Posterior vena cava (tissue), 2 donors: ENCODE results near the gene VAPA. TPM values are rescaled to one million over a fixed set of nuclear protein-coding genes. Genes with fewer than 3 reads are reported as not detected.

Experiments
- DNase-seq: peaks from one replicate; pipeline ENCODE4 v3.0.0-alpha.2; 2020; ENCODE audit warnings: low spot score
- intact Hi-C, 2 donors: fragments of 100-400 bp; cut with DNase I; formaldehyde crosslinking; loops; one replicate each; pipeline versions ENCODE4 v1.14.1 to v1.14.2; 2022 to 2023
- total RNA-seq, 2 donors: library from RNA; stranded (reverse); fragmentation: NEBNext Ultra II Directional; extraction: Animal tissue kit (Norgen Biotek cat#: 25700); gene quantifications; one replicate each; pipeline ENCODE4 v1.2.1, GENCODE V29; 2021
- donor health status: DM: yes; HTN: yes; CAD: no.
- donor health status: DM: yes; HTN: yes; CAD: no.

The VAPA gene
- total RNA-seq, 2 donors from 2014 or later: 172 to 203 TPM

DNA sequence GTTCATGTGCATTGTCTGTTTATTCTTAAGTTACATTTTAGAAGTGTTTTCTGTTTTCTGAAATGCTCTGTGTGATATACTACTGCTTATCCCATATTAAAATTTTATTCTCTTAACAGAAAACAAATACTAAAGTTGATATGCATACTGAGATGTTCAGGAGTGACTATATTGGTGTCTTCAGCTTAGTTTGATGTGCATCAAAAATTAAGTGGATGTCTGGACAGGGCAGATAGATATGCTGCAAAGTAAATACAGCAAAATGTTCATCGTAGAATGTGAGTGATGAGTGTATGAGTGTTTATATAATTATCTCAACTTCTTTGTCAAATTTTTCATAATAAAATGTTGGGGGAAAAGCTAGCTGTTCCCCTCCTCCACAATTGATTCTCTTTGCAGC is 13.2 kb downstream of the VAPA start:
- intact Hi-C loops: loop anchor here in 1 of 2 donors (10.0 kb wide), 1 partner anchor 102 kb away; no protein-coding TSS in a partner anchor
- DNase-seq: no peak

DNA sequence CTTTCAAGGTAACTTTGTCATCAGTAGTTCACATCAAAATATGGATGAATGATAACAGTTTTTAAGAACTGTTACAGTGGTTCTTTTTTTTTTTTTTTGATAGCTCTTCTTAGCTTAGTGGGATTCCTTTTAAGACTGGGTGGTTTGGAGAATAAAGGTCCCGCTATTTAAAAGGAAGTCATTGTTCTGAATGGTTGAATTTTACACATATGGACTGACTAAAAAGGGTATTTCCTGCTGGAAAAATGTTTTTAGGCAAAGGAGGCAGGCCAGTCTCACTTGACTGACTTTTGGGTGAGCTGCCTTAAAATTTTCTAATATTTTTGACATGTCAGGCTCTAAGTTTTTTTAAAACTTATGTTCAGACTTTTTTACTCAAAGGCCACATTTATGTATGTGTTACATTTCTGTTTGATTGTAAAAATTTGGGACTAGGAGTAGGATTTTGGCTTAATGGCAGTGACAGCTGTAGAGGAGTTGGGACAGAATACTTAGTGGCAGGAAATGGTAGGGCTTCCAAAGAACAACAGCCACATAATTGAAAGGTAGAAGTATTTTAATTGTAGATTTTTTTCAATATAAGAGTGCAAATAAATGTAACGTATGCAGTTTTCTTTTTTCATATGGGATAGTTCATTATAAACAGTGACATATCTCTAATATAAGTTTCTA is 13.7 kb downstream of the VAPA start:
- DNase-seq: no peak
- intact Hi-C loops: loop anchor here in 1 of 2 donors (10.0 kb wide), 1 partner anchor 103 kb away; no protein-coding TSS in a partner anchor

DNA sequence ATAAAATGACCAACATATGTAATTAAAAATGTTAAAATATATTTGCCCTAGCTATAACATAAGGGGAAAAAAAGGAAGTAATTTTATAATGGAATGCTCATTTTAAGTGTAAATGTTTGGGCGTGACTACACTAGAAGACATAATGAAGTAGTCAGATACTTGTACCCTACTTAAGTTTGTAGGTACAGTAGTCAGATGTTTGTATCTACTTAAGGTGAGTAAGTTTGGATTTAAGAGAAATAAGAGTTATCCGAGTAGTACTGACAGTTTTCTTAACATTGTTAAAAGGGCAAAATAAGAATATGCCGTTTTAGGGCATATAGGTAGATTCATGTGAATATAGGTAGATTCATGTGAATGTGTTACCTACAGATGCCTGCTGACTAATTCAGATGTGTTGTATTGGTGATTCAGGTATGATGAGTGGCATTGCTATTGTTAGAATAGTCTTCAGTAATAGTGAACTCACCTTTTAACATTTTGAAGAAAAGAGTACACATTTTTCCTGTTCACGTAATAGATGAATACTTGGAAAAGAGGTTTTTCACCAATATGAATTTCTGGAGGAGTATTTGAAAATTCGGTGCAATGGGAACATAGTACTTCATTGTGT is 14.9 kb downstream of the VAPA start:
- intact Hi-C loops: loop anchor here in 1 of 2 donors (10.0 kb wide), 1 partner anchor 104 kb away; no protein-coding TSS in a partner anchor
- DNase-seq: no peak

DNA sequence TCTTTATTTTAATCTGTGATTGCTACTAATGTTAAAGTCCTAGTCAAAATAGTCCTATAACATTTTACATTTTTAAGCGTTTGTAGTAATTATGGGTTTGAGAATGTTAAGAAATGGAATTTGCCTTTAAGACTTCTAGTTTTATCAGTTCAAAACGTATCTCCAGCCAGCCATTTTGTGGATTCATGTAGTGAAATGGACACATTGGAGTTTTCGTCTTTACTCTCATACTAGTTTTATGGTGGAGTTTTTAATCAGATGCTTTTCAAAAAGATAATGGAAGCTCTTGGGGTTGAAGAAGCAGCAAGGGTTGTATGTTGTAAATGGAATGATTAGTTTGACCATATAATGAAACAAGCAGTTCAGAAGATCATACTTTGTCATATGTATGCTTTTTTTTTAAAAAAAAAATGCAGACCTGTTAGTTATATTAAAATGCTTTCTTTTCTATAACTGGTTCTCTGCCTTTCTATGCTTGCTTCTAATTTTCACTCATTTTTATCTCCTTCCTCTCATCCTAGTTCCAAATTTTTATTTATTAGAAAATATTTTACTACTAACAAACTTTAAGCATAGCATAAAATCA is 16.6 kb downstream of the VAPA start:
- DNase-seq: no peak
- intact Hi-C loops: no loop called here

DNA sequence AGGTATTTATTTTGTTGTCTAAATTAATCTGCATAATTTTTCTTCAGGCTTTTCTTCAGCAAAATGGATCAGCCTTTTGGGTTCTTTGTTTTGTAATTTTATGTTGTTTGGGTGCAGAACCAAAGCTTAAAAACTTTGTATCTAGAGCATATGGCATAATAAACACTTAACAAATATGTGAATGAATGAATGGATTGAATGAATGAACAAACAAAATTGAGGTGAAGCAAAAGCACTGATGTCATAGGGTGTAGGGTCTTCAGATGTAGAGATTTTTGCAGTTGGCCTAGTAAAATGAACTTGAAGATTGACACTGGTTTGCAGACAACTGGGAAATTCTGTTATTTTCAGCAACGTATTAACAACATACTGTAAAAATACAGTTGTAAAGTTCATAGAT is 17.3 kb downstream of the VAPA start:
- intact Hi-C loops: no loop called here

DNA sequence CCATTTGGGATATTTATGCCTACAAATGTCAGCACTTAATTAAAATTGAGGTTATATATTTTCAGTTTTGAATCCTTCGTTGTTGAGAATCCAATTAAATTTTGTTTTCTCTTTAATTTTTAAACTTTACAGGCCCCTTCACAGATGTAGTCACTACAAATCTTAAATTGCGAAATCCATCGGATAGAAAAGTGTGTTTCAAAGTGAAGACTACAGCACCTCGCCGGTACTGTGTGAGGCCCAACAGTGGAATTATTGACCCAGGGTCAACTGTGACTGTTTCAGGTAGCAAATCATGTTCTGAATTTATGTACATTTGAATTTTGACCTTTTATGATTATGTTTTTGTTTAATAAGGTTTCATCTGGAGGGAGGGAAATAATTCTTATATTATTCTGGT is 17.9 kb downstream of the VAPA start:
- DNase-seq: no peak
- intact Hi-C loops: no loop called here

More for the DNA sequence above, 17.3 kb downstream of the VAPA start:
- DNase-seq: no peak

DNA sequence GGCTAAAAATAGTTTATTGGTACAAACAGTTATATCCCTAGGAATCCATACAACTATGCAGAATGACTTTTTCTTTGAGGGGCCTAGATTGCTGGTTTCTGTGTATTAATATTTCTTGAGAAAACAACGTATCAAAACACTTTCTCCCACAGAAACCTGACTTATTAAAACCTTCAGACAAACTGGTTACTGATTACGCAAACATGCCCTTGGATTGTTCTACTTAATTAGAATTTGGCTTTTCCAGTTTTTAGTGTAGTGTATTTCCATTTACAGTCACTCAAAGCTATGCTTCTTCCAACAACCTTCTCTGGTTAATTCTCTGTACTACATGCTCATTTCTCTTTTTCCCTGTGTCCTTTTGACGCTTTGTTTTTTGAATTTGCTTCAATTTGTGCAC is 20.0 kb downstream of the VAPA start:
- intact Hi-C loops: no loop called here
- no peak for DNase-seq

DNA sequence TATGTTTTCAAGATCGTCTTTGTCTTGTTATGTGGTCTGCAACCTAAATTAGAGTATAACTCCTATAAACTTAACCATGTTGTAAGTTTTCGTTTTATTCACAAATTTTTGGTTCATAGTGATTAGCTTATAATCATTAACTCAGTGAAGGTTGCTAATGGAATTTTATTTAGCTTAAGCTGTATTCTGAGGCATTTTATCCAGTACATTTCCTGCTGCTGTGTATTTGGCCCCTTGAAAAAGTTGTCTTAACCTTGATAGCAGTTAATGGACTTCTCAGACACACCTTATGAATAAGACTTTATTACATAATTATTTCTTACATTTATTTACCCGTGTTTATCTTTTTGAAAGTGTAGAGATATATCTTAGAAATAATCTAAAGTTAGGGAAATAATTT is 20.5 kb downstream of the VAPA start:
- no peak for DNase-seq
- intact Hi-C loops: no loop called here

DNA sequence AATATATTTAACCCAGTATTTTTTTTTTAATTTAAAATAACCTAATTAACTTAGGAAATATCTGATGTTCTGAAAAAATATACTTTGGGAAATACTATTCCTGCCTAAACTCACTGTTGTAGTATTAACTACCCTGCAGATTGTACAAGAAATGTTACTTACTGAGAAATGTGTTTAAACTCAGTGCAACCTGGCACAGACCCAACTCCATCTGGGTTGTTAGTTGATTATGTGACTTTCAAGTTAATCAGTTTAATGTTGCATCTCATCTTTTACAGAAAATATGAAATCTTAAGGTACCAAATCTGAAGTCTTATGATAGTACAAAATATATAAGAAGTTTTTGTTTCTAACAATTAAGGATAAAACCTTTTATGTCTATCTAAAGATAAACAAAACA is 27.3 kb downstream of the VAPA start:
- intact Hi-C loops: no loop called here
- DNase-seq: no peak

DNA sequence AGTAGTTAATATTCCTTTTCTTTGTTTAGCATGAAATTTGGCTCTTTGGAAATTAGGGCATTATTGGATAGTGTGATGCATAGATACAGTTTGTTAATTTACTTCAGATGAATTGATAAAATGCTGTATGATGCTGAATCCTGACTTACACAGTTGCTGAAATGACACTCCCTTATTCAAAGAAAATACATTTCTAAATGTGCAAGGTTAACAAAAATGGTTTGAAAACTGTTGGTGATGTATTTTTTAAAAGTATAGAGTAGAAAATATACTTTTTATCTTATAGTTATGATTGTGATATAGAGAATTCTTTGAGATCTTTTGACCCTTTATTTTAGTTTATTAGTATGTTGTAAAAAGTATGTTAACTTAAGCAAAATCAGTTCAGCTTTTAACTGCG is 27.8 kb downstream of the VAPA start:
- intact Hi-C loops: no loop called here
- no peak for DNase-seq

DNA sequence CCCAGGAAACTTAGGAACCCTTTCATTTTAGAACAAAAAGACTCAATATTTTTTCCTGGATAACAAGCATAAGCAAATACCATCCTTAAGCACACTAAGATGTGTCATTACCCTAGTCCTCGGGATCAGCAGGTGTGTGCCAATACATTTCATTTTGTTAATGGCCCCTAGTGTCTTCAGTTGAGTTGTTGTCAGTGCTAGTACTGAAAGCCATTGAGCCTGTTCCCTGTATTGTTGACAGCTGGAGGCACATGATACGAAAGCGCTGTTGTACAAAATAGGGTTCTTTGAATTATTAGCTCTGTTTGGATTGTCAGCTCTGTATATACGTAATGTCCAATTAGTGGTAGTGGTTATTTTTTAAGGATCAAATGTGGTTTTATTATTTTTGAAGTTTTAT is 29.5 kb downstream of the VAPA start:
- intact Hi-C loops: no loop called here
- DNase-seq: no peak

DNA sequence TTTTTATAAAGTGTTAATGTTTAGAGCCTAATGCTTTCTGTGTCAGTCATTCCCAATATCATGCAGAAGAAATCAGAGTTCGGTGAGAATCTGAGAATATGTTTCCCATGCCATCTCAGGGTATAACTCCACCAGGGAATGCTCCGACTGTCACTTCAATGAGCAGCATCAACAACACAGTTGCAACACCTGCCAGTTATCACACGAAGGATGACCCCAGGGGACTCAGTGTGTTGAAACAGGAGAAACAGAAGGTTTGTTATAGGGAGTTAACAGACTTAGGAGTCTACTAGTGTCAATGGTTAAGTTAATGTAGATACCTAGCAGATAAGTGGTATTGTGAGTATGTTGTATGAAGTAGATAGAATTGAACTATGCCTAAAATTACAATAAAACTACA is 31.0 kb downstream of the VAPA start:
- no peak for DNase-seq
- intact Hi-C loops: no loop called here

DNA sequence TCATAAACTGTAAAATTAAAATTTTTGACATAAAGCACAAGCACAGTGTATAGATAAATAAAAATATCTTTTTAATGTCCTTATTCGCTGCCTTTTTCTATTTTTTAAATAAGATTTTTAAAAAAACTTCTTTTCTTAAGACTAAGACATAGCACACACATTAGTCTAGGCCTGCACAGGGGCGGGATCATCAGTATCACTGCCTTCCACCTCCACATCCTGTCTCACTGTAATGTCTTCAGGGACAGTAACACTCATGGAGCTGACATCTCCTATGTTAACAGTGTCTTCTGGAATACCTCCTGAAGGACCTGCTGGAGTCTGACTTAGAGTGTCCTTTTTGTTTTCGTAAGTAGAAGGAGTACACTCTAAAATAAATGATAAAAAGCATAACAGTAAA is 33.0 kb downstream of the VAPA start:
- intact Hi-C loops: no loop called here
- DNase-seq: no peak

DNA sequence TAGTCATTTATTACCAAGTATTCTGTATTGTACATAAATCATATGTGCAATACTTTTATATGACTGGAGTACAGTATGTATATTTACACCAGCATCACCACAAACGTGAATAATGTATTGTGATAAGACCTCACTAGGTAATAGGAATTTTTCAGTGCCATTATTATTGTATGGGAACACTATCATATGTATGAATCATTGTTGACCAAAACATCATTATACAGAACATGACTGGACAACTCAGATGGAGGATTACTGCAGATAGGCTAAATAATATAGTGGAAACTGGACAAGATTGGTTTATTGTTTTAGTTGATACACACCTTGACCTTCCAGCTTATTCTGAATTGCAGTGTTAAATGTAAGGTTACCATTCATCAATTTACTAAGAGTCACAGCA is 33.4 kb downstream of the VAPA start:
- DNase-seq: no peak
- intact Hi-C loops: no loop called here

DNA sequence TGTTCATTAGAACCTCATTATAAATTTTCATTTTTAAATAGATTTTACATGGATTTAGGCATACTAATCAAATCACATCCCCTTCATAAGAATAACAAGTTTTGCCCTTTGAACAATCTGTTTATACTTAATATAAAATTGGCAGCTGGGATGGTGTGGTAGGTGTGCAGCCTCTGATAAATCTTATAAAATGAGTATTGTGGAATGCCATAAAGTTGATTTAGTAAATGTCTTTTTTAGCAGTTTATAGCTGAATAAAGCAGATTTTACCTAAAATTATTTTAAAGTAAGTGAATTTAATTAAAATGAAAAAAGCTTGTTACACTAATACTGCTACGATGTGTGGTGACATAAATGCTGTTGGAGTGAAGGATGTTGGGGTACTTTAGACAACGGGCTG is 35.5 kb downstream of the VAPA start:
- no peak for DNase-seq
- intact Hi-C loops: no loop called here

DNA sequence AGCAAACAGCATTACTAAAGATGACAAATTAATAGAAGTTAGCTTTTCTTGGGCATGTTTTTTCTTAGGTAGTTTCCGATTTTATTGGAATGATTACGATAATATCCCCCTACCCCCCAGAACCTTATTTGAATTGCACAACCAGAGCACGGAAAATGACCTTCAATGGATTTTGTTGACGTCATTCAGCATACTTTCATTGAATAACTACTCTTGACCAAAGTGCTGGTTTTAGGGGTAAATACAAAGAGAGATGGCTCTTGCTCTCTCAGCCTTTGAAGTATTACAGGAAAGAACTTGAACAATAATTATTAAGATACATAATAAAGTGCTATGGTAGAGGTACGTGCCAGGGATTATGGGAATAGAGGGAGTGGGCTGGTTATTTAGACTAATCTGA is 36.0 kb downstream of the VAPA start:
- intact Hi-C loops: no loop called here
- no peak for DNase-seq

DNA sequence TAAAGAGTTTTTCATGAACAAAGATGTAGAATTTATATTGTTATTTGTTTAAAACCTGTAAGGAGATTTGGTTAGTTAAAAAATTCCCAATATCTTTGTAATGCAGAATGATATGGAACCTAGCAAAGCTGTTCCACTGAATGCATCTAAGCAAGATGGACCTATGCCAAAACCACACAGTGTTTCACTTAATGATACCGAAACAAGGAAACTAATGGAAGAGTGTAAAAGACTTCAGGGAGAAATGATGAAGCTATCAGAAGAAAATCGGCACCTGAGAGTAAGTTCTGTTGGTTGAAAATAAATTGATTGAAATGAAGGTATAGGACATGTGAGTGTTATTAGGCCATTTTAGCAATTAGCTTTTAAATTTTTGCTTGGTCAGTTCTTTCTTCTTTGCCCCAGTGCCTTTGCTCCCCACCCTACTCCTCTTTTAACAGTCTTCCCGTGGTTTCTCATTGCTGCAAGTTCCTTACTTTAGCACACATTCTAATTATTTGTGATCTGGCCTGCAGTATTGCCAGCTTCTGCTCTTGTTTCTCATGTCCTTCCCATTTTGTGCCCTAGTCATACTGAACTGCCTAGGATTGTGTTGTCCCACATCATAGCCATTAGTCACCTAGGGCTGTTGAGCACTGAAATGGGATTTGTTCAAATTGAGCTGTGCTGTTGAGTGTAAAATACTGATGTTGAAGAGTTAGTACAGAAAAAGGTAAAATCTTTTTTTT is 36.6 kb downstream of the VAPA start:
- DNase-seq: no peak
- intact Hi-C loops: no loop called here

DNA sequence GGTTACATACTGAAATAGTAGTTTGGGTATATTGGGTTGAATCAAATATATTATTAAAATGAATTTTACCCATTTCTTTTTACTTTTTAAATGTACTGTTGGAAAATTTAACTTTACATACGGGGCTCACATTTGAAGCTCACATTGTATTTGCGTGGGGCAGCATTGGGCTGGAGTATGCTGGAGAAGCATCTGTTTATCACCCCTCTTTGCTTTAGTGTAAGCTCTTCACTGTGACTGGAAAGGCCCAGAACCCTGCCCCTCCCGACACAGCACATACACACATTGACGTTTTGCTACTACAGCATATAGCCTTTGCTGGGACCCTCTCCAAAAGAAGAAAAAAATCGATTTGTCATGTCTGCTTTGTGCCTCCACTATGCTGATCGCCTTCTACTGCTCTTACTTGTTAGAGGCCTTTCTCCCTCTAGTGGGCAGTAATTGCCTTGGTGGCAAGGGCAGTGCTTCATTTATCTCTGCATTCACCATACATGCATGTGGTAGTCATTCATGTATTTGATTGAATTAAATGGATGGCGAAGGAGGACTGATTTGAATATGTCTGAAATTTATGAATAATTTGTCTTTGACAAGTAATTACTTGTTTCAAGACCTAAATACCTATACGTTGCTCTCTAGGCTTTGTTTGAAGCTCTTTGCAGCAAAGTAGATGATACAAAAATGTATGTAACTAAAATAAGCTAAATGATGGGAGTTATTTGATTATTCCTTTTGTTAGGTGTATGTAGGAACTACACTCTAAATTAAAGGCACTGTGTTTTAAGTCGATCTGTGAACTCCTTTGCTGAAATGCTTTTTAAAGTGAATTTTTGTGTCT is 37.4 kb downstream of the VAPA start:
- intact Hi-C loops: no loop called here
- DNase-seq: no peak

DNA sequence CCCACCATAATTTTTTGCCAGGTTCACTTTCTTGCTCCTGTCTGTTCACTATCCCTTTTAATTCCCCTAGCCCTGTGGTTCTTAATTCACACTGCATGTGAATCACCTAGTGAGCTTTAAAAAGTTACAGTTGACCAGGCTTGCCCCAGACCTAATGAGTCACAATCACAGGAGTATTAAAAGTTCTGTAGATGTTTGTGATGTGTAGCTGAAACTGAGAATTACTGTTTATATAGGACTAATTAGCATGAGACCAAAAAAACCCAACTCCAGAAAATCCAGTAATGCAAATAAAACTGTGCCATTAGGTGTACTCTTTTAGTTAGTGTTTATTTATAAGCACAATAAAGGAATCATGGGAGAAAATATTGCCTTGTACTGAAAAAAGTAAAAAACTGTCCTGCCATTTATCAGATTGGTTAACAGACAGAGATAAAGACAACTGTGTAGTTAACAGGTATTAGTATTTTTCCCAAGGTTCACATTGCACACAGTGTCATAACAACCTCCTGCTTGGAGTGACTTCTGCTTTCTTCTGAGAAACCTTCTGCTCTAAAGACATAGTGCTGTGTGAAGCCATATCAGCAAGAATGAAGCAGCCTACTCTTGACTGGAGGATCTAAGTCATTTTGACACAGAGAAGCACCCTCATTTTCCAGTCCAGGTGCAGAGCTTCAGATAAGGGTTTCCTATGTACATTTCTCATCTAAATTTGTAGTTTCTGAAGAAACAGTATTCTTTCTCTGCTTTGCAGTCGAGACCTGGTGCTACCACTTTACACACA is 39.0 kb downstream of the VAPA start:
- DNase-seq: no peak
- intact Hi-C loops: no loop called here
